HepG2 (cell line): ENCODE results near the gene MAN2A2. TPM values are rescaled to one million over a fixed set of nuclear protein-coding genes. Genes with fewer than 3 reads are reported as not detected.

Source experiments
- ARHGAP35 ChIP-seq: sonication (generic); formaldehyde crosslinking; IDR thresholded peaks from 2 replicates; pipeline ENCODE4 v1.9.0; 2022; ENCODE audit warnings: mild to moderate bottlenecking, inconsistent platforms, moderate library complexity, missing genetic modification reagents, borderline replicate concordance
- ATF3 ChIP-seq: sonication (generic); formaldehyde crosslinking; IDR thresholded peaks from 2 replicates; pipeline ENCODE4 v1.4.0; 2020; ENCODE audit warnings: missing genetic modification reagents
- CHCHD3 ChIP-seq: sonication (generic); formaldehyde crosslinking; IDR thresholded peaks from 2 replicates; pipeline ENCODE4 v1.8.0; 2022; ENCODE audit warnings: mild to moderate bottlenecking, missing genetic modification reagents, moderate library complexity
- EHMT2 ChIP-seq: fragments of 200-600 bp; sonication (generic); IDR thresholded peaks from 2 replicates; pipeline ENCODE4 v1.7.0; 2017; ENCODE audit warnings: antibody characterized with exemption, low read depth, low read length, borderline replicate concordance
- ETS1 ChIP-seq: sonication (generic); formaldehyde crosslinking; IDR thresholded peaks from 2 replicates; pipeline ENCODE4 v1.4.0; 2020; ENCODE audit warnings: missing genetic modification reagents
- MLXIP ChIP-seq: sonication (generic); formaldehyde crosslinking; IDR thresholded peaks from 2 replicates; pipeline ENCODE4 v1.9.0; 2021; ENCODE audit warnings: missing genetic modification reagents, borderline replicate concordance
- NCOA5 ChIP-seq: sonication (generic); formaldehyde crosslinking; IDR thresholded peaks from 2 replicates; pipeline ENCODE4 v1.4.0; 2020; ENCODE audit warnings: missing genetic modification reagents
- NFE2L1 ChIP-seq: sonication (generic); formaldehyde crosslinking; IDR thresholded peaks from 2 replicates; pipeline ENCODE4 v1.4.0; 2020; ENCODE audit warnings: missing genetic modification reagents, mild to moderate bottlenecking, borderline replicate concordance
- NFYC ChIP-seq: IDR thresholded peaks from 2 replicates; pipeline ENCODE4 v1.6.1; 2016; ENCODE audit warnings: missing genetic modification reagents, missing compliant biosample characterization
- ZBTB2 ChIP-seq: sonication (generic); formaldehyde crosslinking; IDR thresholded peaks from 2 replicates; pipeline ENCODE4 v1.8.0; 2022; ENCODE audit warnings: low read depth, missing genetic modification reagents
- ZBTB25 ChIP-seq: IDR thresholded peaks from 2 replicates; pipeline ENCODE4 v1.6.1; 2018; ENCODE audit warnings: missing genetic modification reagents
- ZBTB42 ChIP-seq: sonication (generic); formaldehyde crosslinking; IDR thresholded peaks from 2 replicates; pipeline ENCODE4 v1.5.0; 2020; ENCODE audit warnings: mild to moderate bottlenecking, missing genetic modification reagents
- ZC3H13 ChIP-seq: sonication (generic); formaldehyde crosslinking; IDR thresholded peaks from 2 replicates; pipeline ENCODE4 v1.8.1; 2023; ENCODE audit warnings: mild to moderate bottlenecking, missing genetic modification reagents, moderate library complexity
- ZKSCAN5 ChIP-seq: sonication (generic); formaldehyde crosslinking; IDR thresholded peaks from 2 replicates; pipeline ENCODE4 v1.5.1; 2020; ENCODE audit warnings: mild to moderate bottlenecking, missing genetic modification reagents
- ZMYM3 ChIP-seq: sonication (generic); formaldehyde crosslinking; IDR thresholded peaks from 2 replicates; pipeline ENCODE4 v1.5.1; 2020; ENCODE audit warnings: mild to moderate bottlenecking, missing genetic modification reagents
- ZNF234 ChIP-seq: sonication (generic); formaldehyde crosslinking; conservative IDR thresholded peaks from 2 replicates; pipeline ENCODE4 v1.5.1; 2020; ENCODE audit warnings: mild to moderate bottlenecking, missing genetic modification reagents
- ZNF275 ChIP-seq: sonication (generic); formaldehyde crosslinking; IDR thresholded peaks from 2 replicates; pipeline ENCODE4 v1.8.0; 2022; ENCODE audit warnings: missing genetic modification reagents, mild to moderate bottlenecking, inconsistent platforms, borderline replicate concordance
- ZNF496 ChIP-seq: sonication (generic); formaldehyde crosslinking; IDR thresholded peaks from 2 replicates; pipeline ENCODE4 v1.8.1; 2023; ENCODE audit warnings: mild to moderate bottlenecking, moderate library complexity, missing genetic modification reagents; ENCODE audit not compliant: insufficient replicate concordance
- ZNF510 ChIP-seq: sonication (generic); formaldehyde crosslinking; IDR thresholded peaks from 2 replicates; pipeline ENCODE4 v1.4.0; 2020; ENCODE audit warnings: low read depth, mild to moderate bottlenecking, missing genetic modification reagents
- ZNF792 ChIP-seq: IDR thresholded peaks from 2 replicates; pipeline ENCODE4 v1.6.1; 2016
- ZSCAN31 ChIP-seq: sonication (generic); formaldehyde crosslinking; IDR thresholded peaks from 2 replicates; pipeline ENCODE4 v1.5.0; 2020; ENCODE audit warnings: low read depth, mild to moderate bottlenecking, missing genetic modification reagents
- ZSCAN9 ChIP-seq: IDR thresholded peaks from 2 replicates; pipeline ENCODE4 v1.6.1; 2016; ENCODE audit warnings: borderline replicate concordance
- polyA plus RNA-seq, 8 experiments: library from polyadenylated mRNA; depleted of rRNA in 3 of 8; stranded (reverse) in 7 of 8; unstranded in 1 of 8; fragments of >200 nt; fragmentation: Illumina TruSeq in 4 of 8; extraction: Trizol in 4 of 8; gene quantifications; 2 replicates each; pipeline versions ENCODE4 v1.2.1 to v1.2.3, GENCODE V29; 2011 to 2016; ENCODE audit warnings: low read depth in 4 of 8, missing spikeins in 1 of 8, mixed read lengths in 1 of 8; ENCODE audit not compliant: insufficient read depth in 1 of 8
- total RNA-seq, 5 experiments: library from RNA; depleted of rRNA; stranded (reverse); fragments of >200 nt; fragmentation: Illumina TruSeq; extraction: Trizol; gene quantifications; 2 replicates each; pipeline ENCODE4 v1.2.3, GENCODE V29; 2016; ENCODE audit warnings: low read depth in 1 of 5

MAN2A2 gene
- total and polyA plus RNA-seq, 2 of the 13 experiments (the other 11 are each of a cell fraction or from before 2014, with no cell fraction given), result 17.5 to 51.5 TPM

GRCh38 chr15:90873998-90874605 lies 29.0 kb upstream of the MAN2A2 start (continued):
- TF ChIP-seq MLXIP (no peak; the same call in 1 of the 2 replicates), ZMYM3 (CRISPR knock-in tag) (peak; percentile 86), NCOA5 (no peak), ETS1 (no peak), ZNF510 (CRISPR knock-in tag) (0 out of 2 replicates have a peak, but pooled peaks have one; percentile 27), ATF3 (CRISPR knock-in tag) (peak; percentile 84), ZC3H13 (CRISPR knock-in tag) (peak; percentile 79; the same call in 1 of the 2 replicates), ZNF275 (CRISPR knock-in tag) (peak; percentile 91; the same call in 1 of the 2 replicates), ZBTB2 (CRISPR knock-in tag) (peak; percentile 74; the same call in 1 of the 2 replicates), ZBTB25 (CRISPR knock-in tag) (peak; percentile 90; the same call in 1 of the 2 replicates), CHCHD3 (CRISPR knock-in tag) (no peak), ZNF234 (CRISPR knock-in tag) (no peak), NFYC (CRISPR knock-in tag) (peak; percentile 41; the same call in 1 of the 2 replicates), ZBTB42 (CRISPR knock-in tag) (no peak), ZNF496 (CRISPR knock-in tag) (no peak), ZNF792 (CRISPR knock-in tag) (peak; percentile 95), ZKSCAN5 (CRISPR knock-in tag) (no peak), ZSCAN9 (peak; percentile 92), EHMT2 (no peak), ARHGAP35 (CRISPR knock-in tag) (peak; percentile 96), ZSCAN31 (CRISPR knock-in tag) (peak; percentile 80; the same call in 1 of the 2 replicates), NFE2L1 (CRISPR knock-in tag) (no peak)
